Stimulated activated CD8-positive, alpha-beta memory T cell treated with anti-CD3 and anti-CD28 coated beads, Interleukin-15, amount 100 ng/mL, for 1 hour (primary cell): ENCODE measurements around the gene SPSB4.
"Not testable (repeated sequence)": the region's sequence is repeated elsewhere in the genome, so short reads cannot be mapped to it uniquely, and the experiment has no call there.

Source experiments
- DNase-seq: peaks from one replicate; pipeline ENCODE4 v3.0.0-alpha.2; 2020; ENCODE audit warnings: low read depth

Gene SPSB4

DNA sequence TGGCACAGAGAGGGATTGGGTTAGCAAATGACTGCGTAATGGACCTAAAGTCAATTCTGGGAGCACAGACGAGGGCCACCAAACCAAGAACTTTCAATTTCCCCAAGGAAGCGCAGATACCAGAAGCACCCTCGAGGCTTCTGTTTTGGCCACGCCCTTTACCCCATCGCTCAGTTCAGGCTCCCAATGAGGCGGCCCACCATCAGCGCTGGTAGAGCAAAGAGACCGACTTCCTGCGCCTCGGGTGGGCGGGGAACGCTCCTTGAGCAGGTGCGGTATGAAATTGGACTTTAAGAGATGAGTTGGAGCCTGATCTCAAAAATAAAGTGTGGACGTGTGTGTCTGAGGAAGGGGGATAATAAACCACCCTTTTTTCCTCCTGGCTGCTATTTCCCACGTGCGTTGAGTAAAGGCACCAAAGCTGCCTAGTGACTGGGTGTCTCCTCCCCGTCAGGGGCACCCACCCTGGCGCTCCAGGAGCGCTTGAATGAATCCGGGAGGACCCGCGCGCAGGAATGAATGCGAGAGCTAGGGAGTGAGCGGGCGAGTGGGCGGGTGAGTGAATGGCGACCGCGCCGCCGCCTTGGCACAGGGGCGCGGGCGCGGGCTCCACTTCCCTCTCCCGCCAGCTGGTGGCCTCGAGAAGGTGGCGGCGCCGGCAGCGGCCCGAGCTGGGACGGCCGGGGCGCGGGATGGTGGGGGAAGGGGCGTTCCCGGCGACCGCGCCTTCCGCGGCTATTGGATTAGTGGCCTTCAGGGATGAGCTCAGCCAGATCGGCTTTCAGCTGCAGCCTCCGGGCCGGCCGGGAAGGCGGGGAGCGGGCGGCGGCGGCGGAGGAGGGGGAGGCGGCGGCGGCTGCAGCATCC, at the start of gene SPSB4:
TSS of gene SPSB4 (plus strand) at position 772 of the 867 bp plus-strand sequence. CDS start 14,758 bp downstream, outside the sequence.
- DNase-seq, result no peak

DNA sequence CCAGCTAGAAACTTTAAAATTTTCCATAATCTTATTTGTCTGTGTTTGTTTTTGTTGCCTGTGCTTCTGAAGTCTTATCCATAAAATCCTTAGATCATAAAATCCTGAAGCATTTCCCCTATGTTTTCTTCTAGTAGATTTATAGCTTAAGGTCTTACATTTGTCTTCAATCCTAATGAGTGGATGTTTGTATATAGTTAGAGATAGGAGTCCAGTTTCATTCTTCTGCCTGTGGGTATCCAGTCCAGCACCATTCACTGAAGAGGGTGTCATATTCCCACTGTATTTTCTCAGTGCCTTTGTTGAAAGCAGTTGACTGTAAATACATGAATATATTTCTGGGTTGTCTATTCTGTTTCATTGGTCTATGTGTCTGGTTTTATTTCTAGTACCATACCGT, 44.8 kb upstream of the SPSB4 start:
- DNase-seq, result no peak

DNA sequence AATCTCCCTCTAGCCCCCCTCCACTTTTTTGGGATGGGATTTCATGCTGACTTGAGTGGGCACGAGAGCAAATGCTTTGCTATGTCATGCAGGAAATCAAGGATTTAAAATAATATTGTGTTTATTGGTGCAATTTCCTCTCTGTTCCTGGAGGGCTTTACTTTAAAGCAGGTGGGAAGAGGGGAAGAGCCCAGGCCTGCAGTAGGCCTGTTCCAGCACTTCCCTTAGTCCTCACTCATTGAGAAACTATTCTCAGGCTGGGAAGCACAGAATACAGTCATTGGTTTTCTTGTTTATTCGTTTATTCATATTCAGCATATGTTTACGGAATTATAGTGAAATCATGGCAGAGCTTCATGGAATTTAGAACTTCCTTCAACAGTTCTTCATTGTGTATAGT, 41.7 kb upstream of the SPSB4 start:
- no peak for DNase-seq

DNA sequence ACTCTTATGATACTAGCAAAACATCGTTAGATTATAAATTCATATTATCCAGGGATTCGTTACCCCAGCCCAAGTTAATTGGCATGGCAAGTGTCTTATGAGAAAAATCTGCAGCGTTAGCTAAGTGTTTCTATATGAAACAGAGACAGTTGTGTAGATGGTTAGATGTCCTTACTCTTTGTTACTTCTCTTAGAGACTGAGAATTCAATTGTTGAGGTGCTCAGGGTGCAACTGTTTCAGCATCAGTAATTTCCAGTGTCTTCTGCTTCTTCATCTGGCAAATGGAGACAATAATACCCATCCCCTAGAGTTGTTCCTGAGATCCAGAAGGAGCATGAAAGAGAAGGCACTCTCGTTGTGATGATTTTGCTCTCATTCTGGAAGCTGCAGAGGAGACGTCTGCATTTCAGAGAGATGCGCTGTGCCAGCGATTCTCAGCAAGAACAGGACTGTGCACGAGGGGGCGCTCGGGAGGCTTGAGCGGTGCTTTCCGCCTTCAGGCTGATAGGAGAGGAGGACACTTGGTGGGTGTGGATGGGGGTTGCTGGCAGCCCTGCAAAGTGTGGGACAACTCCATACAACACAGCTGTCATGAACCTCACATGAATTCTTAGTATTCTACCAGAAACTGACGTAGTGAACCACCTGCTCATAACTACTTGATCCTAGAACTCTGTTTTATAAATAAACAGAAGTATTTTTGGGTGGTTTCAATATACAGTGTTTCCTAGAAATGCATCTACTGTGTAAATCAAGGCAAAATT, 39.7 kb upstream of the SPSB4 start:
- peak; percentile 52 for DNase-seq

DNA sequence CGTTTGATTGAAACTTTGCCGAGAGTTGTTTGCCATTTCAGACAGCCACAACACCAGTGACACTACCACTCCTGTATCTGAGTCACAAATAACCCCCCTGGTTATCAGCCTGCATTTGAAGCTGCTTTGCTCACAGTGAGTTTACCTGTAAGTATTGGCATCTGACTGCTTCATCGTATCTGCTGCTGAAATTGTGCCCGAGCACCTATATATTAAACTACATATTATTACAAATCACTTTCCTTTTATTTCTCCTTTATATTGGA, 39.2 kb upstream of the SPSB4 start:
- DNase-seq, result no peak

DNA sequence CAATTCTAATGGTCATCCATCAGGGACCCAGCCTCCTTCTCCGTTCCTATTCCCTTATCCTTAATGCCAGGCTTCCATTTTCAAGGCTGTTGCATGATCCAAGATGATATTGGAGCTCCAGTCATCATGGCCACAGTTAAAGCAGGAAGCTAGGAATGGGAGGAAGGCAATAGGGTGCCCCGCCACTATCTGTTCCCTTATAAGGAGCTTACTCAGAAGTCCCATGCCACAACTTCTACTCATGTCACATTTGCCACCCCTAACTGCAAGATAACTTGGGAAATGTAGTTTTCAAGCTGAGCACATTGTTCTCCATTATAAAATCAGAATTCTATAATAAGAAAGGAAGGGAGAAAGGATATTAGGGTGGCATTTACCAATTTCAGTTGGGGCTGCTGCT, 38.6 kb upstream of the SPSB4 start:
- no peak for DNase-seq

DNA sequence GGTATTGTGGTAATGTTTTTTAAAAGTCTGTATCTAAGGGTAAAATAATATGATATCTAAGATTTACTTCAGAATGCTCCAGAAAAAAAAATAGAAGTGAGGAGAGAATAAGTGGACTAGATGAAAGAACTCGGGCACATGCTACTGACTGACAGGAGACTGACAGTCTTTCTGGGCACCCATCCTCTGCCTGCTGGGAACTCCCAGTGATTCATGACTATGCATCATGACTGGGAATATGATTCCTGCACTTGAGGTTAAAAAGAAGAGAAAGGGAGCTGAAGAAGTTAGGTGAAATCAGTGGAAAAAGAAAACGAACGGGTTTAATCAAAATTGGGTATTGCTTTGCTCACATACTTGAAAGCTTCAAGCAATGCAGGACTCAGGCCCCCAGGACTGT, 35.7 kb upstream of the SPSB4 start:
- DNase-seq, result no peak

DNA sequence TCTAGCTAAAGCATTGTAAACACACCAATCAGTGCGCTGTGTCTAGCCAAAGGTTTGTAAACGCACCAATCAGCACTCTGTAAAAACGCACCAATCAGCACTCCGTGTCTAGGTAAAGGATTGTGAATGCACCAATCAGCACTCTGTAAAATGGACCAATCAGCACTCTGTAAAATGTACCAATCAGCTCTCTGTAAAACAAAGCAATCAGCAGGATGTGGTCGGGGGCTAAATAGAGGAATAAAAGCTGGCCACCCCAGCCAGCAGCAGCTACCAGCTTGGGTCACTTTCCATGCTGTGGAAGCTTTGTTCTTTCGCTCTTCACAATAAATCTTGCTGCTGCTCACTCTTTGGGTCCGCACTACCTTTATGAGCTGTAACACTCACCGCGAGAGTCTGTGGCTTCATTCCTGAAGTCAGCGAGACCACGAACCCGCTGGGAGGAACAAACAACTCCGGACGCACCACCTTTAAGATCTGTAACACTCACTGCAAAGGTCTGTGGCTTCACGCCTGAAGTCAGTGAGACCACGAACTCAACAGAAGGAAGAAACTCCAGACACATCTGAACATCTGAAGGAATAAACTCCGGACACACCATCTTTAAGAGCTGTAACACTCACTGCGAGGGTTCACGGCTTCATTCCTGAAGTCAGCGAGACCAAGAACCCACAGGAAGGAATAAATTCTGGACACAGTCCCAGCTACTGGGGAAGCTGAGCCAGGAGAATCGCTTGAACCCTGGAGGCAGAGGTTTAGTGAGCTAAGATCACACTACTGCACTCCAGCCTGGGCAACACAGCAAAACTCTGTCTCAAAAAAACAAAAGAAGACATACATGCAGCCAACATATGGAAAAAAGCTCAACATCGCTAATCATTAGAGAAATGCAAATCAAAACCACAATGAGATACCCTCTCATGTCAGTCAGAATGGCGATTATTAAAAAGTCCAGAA, 33.5 kb upstream of the SPSB4 start:
- DNase-seq, result not testable (repeated sequence)

DNA sequence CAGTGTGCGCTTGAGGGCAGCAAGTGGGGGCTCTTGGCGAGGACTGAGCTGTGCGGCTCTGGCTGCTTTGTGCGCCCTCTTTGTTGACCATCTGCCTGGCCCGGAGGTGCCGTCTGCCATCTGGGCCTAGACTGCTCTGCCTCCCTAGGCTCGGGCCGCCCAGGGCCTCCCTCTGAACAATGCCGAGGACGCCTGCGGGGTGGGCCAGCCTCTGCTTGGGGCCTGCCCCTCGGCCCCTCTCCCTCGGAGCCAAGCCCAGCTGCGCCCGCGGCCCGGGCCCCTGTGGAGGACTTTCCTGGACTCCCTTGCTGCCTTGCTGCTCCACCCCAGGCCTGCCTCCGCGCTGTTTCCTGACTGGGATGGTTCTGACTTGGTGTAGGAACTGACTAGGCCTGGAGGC, 31.9 kb upstream of the SPSB4 start:
- DNase-seq, result no peak

DNA sequence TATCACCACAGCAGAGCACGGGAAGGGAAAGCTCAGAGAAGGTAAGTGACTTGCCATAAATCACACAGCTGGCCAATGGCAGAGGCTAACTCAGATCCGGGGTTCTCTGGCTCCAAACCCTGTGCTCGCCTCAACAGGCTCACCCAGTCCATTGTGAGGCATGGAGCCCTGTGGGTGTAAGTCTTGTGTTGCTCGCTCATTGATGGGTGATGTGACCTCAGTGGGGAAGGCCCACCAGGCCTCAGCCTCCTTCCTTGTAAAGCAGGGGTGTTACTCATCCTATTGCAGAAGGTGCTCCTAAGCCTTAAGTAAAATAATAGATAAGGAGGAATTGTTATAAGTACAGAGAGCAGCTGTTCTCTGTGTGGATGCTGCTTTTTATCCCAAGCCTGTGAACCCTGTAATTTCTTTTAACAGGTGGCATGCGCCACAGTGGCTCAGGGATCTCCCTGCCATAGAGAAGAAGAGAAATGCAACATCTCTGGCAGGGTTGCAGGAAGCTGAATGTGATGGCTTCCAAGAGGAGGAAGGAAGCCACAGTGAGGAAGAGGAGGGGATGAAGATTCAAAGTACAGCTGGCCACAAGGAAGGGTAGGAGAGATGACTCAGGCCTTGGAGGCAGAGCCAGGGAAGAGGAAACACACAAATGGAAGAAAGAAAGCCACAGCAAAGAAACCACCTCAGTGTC, 30.9 kb upstream of the SPSB4 start:
- DNase-seq, result no peak

DNA sequence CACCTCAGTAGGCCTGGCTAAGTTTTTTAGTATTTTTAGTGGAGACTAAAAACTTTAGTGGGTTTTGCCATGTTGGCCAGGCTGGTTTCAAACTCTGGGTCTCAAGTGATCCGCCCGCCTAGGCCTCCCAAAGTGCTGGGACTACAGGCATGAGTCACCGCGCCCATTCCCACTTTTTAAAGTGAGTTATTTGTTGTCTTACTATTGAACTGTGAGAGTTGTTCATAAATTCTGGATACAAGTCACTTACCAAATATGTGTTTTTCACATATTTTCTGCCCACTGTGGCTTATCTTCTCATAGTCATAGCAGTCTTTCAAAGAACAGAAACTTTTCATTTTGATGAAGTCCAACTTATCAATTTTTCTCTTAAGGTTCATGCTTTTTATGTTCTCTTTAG, 29.9 kb upstream of the SPSB4 start:
- no peak for DNase-seq

DNA sequence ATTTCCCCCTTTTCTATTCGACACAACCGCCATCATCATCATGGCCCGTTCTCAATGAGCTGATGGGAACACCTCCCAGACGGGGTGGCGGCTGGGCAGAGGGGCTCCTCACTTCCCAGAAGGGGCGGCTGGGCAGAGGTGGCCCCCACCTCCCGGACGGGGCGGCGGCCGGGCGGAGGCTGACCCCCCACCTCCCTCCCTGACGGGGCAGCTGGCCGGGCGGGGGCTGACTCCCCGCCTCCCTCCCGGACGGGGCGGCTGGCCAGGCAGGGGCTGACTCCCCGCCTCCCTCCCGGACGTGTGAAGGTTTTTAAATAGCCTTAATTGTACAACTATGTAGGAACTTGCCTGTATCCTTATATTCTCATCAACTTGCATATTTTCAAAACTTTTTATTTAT, 20.9 kb upstream of the SPSB4 start:
- DNase-seq, result no peak

DNA sequence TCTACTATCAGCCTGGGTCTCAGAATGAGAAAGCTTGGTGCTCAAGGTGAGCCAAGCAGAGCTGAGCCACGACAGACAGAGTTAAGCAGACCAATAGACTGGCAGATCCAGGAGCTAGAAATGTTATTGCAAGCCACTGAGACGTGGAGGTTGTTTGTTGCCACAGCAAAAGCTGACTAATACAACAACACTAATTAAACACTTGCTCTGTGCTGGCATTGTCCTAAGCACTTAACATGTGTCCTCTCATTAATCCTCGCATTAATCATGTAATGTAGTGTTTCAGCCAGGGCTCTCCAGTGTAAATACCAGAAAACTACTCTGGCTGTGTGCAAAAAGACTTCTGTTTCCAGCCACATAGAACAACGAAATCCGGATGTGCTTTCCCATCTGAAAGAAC, 11.6 kb upstream of the SPSB4 start:
- DNase-seq, result no peak

DNA sequence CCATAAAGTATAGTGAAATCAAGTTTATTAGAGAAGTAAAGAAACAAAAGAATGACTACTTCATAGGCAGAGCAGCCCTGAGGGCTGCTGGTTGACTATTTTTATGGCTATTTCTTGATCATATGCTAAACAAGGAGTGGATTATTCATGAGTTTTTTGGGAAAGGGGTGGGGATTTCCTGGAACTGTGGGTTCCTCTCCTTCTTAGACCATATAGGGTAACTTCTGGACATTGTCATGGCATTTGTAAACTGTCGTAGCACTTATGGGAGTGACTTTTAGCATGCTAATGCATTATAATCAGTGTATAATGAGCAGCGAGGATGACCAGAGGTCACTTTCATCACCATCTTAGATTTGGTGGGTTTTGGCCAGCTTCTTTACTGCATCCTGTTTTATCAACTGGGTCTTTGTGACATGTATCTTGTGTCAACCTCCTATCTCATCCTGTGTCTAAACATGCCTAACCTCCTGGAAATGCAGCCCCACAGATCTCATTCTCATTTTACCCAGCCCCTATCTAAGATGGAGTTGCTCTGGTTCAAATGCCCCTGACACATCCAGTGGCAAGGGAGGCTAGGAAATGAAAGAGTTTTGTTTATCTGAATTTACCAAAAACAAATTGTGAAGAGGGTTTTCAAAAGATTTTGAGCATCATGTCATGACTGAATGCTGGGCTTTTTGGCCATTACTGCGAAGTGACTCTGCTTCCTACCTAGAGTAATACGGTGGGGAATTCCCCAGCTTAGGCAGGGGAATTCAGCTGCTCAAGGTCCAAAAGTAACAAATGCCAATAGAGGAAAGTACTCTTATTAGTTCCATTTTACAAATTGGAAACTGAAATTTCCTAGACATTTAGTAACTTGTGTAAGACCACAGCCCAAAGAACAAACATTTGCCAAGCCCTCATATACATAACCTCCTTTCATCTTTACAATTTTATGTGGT, 6.2 kb upstream of the SPSB4 start:
- no peak for DNase-seq

DNA sequence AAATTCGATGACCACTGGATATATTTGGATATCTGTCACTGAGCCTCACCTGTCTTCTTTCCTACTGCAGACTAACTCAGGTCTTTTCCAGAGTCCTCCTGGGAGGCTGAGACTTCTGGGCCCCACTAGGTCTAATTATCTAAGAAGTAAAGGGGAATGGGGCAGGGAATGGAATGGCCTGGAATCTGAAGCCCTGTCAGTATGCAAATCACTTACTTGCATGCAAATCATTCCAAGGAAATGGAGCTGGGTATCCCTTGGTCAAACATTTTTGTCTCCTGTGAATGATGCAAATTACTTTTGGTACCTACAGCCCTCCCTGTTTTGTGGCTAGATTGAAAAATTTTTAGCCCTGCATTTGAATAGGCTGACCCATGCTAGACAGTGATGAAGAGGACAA, 5.3 kb upstream of the SPSB4 start:
- no peak for DNase-seq

DNA sequence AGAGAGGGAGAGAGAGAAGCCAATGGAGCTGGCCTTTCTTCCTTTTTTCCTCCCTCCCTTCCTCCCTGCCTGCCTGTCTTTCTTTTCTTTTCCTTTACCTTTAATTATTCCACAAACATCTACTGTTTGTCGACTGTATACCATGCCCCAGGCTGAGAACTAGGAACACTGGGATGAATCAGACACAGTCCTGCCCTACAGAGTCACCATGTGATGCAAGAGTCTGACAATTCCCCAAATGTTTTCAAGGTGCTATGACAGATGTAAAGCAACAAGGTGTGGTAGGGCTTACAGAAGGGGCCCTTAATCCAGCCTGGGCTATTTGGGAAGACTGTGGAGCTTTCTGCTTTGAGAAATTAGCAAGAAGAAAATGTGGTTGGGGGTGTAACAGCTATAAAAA, 4.0 kb upstream of the SPSB4 start:
- no peak for DNase-seq

DNA sequence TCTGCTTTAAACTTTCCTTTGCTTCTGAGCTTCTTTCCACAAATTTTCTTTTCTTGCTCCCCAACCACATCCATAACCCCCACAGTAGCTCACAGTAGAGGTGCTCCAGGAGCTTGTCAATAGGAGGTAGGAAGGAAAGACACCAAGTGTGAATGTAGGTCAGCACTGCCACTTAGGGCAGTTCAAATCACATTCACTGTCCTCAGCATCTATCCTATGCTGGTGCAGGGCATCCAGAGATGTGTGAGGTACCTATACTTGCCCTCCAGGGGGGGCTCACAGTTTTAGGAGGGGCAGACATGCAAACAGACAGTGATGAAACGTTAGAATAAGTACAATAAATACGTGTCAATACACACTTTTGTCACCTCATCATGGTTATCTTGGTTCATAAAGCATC, 1.5 kb upstream of the SPSB4 start:
- DNase-seq, result no peak

DNA sequence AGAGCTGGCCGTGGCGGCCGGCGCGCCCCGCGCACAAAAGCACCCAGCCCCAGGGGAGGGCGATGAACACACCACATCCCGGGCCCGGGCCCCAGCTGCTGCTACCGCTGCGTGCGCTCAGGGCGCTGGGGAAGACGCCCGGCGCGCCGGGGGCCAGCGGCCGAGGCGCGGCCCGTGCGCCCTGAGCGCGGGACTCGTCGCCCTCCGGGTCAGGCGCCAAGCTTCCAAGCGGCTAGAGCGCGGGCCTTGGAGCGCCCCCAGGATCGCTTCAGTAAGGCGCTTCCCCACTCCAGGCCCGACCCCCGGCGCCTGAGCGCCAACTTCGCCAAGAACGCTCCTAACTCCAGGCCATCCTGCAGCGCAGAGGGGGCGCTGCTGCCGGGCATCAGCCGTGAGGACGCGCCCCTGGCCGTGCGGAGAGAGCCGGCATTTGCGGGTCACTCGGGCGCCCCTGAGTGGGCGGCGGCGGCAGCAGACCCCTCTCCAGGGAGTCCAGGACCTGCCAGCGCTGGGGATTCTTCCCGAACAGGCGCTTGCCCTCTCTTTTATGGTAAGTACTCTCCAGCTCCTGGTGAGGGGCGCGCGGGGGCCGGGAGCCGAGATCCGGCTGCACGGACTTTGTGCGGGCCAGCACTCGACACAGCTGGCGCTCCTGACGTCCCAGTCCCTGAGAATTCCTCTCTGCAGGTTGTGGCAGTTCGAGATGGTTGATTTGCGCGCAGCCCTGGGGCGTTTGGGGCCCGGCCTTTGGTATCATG, 475 bp downstream of the SPSB4 start:
- DNase-seq, result no peak

DNA sequence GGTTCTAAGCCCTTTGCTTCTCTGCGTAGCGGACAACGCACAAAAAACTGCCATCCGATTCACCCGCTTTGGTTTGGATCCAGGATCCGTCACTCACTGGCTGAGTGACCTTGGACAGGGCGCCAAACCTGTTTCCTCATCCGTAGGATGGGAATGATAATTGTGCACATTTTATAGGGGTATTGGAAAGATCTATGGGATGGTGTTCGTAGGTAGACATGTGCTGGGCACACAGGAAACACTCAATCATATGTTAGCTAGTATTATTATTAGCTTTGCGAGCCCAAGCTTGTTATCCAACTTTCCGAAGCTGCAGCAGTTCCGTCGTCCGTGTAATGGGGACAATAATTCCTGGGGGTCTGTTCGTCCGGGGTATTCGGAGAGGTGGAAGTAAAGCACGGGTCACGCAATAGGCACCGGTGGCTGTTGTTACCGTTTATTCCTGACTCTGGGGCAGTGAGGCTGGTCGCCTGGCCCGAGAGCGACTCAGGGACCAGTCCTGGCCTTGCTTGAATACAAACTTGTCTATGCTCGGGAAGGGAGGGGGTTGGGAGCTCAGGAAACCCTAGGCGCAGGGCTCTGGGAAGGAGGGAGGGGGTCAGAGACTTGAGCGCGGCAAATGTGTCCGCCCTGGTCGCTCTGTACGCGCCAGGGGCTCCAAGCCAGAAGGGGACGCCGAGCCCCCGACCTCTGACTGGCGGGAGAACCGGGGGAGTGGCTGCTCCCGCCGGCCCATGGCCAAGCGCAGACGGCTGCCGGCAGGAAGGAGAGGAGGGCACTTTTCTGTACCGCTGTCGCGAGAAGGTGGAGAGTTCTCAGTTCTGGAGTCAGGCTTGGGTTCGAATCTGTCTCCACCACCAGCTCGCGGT, 1.3 kb downstream of the SPSB4 start:
- DNase-seq, result no peak
